Measurements from ENCODE around the gene ERAP2.

GRCh38 chr5:96856371-96856770 is 19.9 kb upstream of the ERAP2 start:
- TF ChIP-seq MTA1 (CRISPR knock-in tag; IDR thresholded peaks at IDR 0.05; ENCODE audit: borderline replicate concordance): no peak
- no peak for TF ChIP-seq IKZF1 (IDR thresholded peaks at IDR 0.05)

Measured in HepG2 (cell line).